Measurements from ENCODE around the gene ICA1.

The ICA1 gene

DNA sequence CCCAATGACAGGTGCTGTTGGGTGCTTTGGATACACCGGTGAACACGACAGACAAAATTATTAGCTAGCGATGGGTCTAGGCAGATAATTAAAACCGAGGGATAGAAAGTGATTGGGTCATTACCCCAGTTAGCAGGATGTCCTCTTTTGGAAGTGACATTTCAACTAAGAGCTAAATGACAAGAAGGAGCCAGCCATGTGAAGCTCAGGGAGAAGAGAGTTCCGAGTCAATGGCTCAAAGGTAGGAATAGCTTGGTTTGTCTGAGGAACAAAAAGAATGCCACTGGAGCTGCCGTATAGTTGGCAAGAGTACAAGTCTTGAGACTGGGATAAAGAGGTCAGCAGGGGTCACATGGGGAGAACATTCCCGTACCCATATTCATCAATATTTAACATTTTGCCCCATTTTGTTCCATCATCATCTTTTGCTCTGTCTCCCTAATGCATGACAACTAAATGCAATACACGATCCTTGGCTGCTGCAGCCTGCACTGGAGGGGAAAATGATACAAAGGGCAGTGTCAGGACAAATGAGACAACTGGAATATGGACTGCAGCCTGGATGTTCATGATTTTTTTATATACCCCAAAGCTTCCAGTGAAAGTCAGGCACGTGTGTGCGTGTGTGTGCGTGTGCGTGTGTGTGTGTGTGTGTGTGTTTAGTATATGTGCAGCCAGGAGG, 115.7 kb downstream of the ICA1 start:
- TF ChIP-seq EZH2 (optimal IDR thresholded peaks at IDR 0.05; ENCODE audit: low read depth, low read length) = no peak
- TF ChIP-seq EZH2phosphoT487 (IDR thresholded peaks at IDR 0.05; ENCODE audit: low read length) = no peak
- TF ChIP-seq, protein P1, sequence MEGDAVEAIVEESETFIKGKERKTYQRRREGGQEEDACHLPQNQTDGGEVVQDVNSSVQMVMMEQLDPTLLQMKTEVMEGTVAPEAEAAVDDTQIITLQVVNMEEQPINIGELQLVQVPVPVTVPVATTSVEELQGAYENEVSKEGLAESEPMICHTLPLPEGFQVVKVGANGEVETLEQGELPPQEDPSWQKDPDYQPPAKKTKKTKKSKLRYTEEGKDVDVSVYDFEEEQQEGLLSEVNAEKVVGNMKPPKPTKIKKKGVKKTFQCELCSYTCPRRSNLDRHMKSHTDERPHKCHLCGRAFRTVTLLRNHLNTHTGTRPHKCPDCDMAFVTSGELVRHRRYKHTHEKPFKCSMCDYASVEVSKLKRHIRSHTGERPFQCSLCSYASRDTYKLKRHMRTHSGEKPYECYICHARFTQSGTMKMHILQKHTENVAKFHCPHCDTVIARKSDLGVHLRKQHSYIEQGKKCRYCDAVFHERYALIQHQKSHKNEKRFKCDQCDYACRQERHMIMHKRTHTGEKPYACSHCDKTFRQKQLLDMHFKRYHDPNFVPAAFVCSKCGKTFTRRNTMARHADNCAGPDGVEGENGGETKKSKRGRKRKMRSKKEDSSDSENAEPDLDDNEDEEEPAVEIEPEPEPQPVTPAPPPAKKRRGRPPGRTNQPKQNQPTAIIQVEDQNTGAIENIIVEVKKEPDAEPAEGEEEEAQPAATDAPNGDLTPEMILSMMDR (IDR thresholded peaks at IDR 0.05; ENCODE audit: low read length) = no peak

DNA sequence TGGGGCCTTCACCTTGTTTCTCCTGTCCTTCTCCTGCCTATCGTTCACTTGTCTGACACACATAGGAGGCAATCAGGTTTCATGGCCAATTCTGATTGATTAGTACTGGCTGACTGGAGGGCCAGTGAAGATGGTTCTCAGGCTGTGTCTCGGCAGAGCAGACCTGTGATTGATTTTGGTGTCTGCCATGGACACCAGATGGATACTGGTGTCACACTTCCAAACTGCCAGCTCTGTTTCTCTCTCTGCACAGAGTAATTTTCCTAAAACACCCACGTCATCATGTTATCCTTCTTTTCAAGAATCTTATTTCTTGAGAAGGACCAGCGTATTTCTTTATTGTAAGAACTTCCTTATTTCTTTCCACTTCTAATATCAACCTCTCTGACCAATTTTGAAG, 117.1 kb downstream of the ICA1 start:
- Histone ChIP-seq H3K4me3 (ENCODE audit: low read length) (no peak overlapping the region), H2AFZ (ENCODE audit: low read length) (no peak overlapping the region), H3K36me3 (replicated peaks; ENCODE audit: insufficient read depth, low read length) (no peaks in the 10 kb centered on the region), H3K4me2 (ENCODE audit: low read depth, low read length) (no peak overlapping the region), H3K4me1 (ENCODE audit: low read length) (no peaks in the 10 kb centered on the region), H3K27me3 (replicated peaks; ENCODE audit: insufficient read depth, low read length) (no peaks in the 10 kb centered on the region), H3K9me2 (replicated peaks; ENCODE audit: insufficient read depth, low read length) (no peaks in the 10 kb centered on the region), H3K27ac (ENCODE audit: low read length) (no peak overlapping the region), H3F3A (ENCODE audit: insufficient read depth, low read length) (no peaks in the 10 kb centered on the region), H3K9me3 (replicated peaks; ENCODE audit: insufficient read depth, low read length) (no peaks in the 10 kb centered on the region), H3K9ac (ENCODE audit: low read length) (no peak overlapping the region), H3K79me2 (ENCODE audit: low read length) (no peaks in the 10 kb centered on the region), H4K20me1 (ENCODE audit: insufficient read depth, low read length) (no peaks in the 10 kb centered on the region)
- no peak for DNase-seq
- TF ChIP-seq EZH2 (optimal IDR thresholded peaks at IDR 0.05; ENCODE audit: low read depth, low read length) (no peak), EZH2phosphoT487 (IDR thresholded peaks at IDR 0.05; ENCODE audit: low read length) (no peak)
- TF ChIP-seq, protein P1 (IDR thresholded peaks at IDR 0.05; ENCODE audit: low read length) = no peak

More for the DNA sequence above, 115.7 kb downstream of the ICA1 start:
- Histone ChIP-seq H3K4me3 (ENCODE audit: low read length) (no peak overlapping the region), H3K4me1 (ENCODE audit: low read length) (no peaks in the 10 kb centered on the region), H3K4me2 (ENCODE audit: low read depth, low read length) (no peak overlapping the region), H2AFZ (ENCODE audit: low read length) (no peak overlapping the region), H3F3A (ENCODE audit: insufficient read depth, low read length) (no peaks in the 10 kb centered on the region), H3K27ac (ENCODE audit: low read length) (no peak overlapping the region), H3K79me2 (ENCODE audit: low read length) (no peaks in the 10 kb centered on the region), H3K9ac (ENCODE audit: low read length) (no peak overlapping the region), H3K36me3 (replicated peaks; ENCODE audit: insufficient read depth, low read length) (no peaks in the 10 kb centered on the region), H3K9me2 (replicated peaks; ENCODE audit: insufficient read depth, low read length) (no peaks in the 10 kb centered on the region), H3K27me3 (replicated peaks; ENCODE audit: insufficient read depth, low read length) (no peaks in the 10 kb centered on the region), H3K9me3 (replicated peaks; ENCODE audit: insufficient read depth, low read length) (no peaks in the 10 kb centered on the region), H4K20me1 (ENCODE audit: insufficient read depth, low read length) (no peaks in the 10 kb centered on the region)
- DNase-seq = no peak

DNA sequence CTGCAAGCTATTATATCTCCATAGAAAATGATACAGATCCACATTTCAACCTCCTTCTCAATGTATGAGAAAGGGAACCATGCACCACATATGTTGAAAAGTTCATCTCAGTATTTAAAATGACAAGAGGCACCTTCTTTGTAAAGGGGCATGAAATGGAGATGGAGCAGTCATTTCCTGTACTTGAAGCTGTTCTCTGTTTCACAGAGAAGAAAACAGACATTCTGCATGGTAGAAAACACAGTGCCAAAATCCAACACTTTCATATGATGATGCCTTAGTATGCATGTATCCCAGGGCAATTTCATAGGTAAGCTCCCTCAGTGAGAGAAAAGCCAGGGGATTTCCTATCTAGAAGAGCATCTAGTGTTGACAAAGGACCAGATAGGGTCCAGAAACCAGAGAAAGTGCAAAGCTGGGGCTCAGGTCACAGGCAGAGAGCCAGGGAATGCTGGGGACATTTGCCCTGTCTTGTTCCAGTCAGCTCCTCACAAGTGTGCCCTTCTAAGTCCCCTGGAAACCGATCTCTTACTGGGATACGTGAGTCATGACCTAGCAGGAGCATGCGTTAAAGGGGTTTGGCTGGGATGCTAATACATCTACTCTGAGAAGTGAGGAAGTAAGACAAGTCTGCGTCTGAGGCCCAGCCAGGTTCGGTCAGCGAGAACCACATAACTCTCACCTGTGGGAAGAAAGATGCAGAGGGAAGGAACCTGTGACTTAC, 118.7 kb downstream of the ICA1 start:
- Histone ChIP-seq H2AFZ (ENCODE audit: low read length) (no peak overlapping the region), H3K9me2 (replicated peaks; ENCODE audit: insufficient read depth, low read length) (no peaks in the 10 kb centered on the region), H3K27me3 (replicated peaks; ENCODE audit: insufficient read depth, low read length) (no peaks in the 10 kb centered on the region), H3K4me2 (ENCODE audit: low read depth, low read length) (no peak overlapping the region), H3F3A (ENCODE audit: insufficient read depth, low read length) (no peaks in the 10 kb centered on the region), H4K20me1 (ENCODE audit: insufficient read depth, low read length) (no peaks in the 10 kb centered on the region), H3K4me1 (ENCODE audit: low read length) (no peaks in the 10 kb centered on the region), H3K79me2 (ENCODE audit: low read length) (no peaks in the 10 kb centered on the region), H3K36me3 (replicated peaks; ENCODE audit: insufficient read depth, low read length) (no peaks in the 10 kb centered on the region), H3K9me3 (replicated peaks; ENCODE audit: insufficient read depth, low read length) (no peaks in the 10 kb centered on the region), H3K4me3 (ENCODE audit: low read length) (no peak overlapping the region), H3K9ac (ENCODE audit: low read length) (no peak overlapping the region), H3K27ac (ENCODE audit: low read length) (no peak overlapping the region)
- no peak for DNase-seq
- TF ChIP-seq EZH2 (optimal IDR thresholded peaks at IDR 0.05; ENCODE audit: low read depth, low read length) (no peak), EZH2phosphoT487 (IDR thresholded peaks at IDR 0.05; ENCODE audit: low read length) (no peak)
- TF ChIP-seq, protein P1 (IDR thresholded peaks at IDR 0.05; ENCODE audit: low read length) = no peak
